HepG2 (cell line): ENCODE data around the gene PMM2. TPM values are rescaled to one million over a fixed set of nuclear protein-coding genes. Genes with fewer than 3 reads are reported as not detected.
A peak's percentile ranks its signal among the peaks of the same experiment; 100 is the strongest.

ENCODE experiments used
- HDAC1 ChIP-seq: sonication (generic); formaldehyde crosslinking; IDR thresholded peaks from 2 replicates; pipeline ENCODE4 v1.5.1; 2020; ENCODE audit warnings: mild to moderate bottlenecking, missing genetic modification reagents
- HNRNPUL1 ChIP-seq: fragments of 200-400 bp; formaldehyde crosslinking; IDR thresholded peaks from 2 replicates; pipeline ENCODE4 v1.6.1; 2017; ENCODE audit warnings: low read depth, mild to moderate bottlenecking, low read length, moderate library complexity
- JARID2 ChIP-seq: sonication (generic); formaldehyde crosslinking; IDR thresholded peaks from 2 replicates; pipeline ENCODE4 v1.8.1; 2023; ENCODE audit warnings: missing genetic modification reagents, inconsistent platforms; ENCODE audit not compliant: insufficient replicate concordance
- NR1H2 ChIP-seq: sonication (generic); formaldehyde crosslinking; IDR thresholded peaks from 2 replicates; pipeline ENCODE4 v1.8.1; 2022; ENCODE audit warnings: low read depth, missing genetic modification reagents, borderline replicate concordance
- POLR2AphosphoS2 ChIP-seq: IDR thresholded peaks from 2 replicates; pipeline ENCODE4 v1.6.1; 2011; ENCODE audit warnings: low read depth, low read length, improper control_type of control experiment
- SAP130 ChIP-seq: IDR thresholded peaks from 2 replicates; pipeline ENCODE4 v1.6.1; 2016; ENCODE audit warnings: low read depth
- SMARCC2 ChIP-seq: fragments of 450-650 bp; IDR thresholded peaks from 2 replicates; pipeline ENCODE4 v1.6.1; 2017; ENCODE audit warnings: antibody characterized with exemption, mild to moderate bottlenecking
- TARDBP ChIP-seq: sonication (generic); formaldehyde crosslinking; IDR thresholded peaks from 2 replicates; pipeline ENCODE4 v1.8.0; 2022; ENCODE audit warnings: mild to moderate bottlenecking, missing genetic modification reagents
- THYN1 ChIP-seq: sonication (generic); formaldehyde crosslinking; IDR thresholded peaks from 2 replicates; pipeline ENCODE4 v1.8.1; 2023; ENCODE audit warnings: low read depth, mild to moderate bottlenecking, moderate library complexity, missing genetic modification reagents, borderline replicate concordance
- ZBTB1 ChIP-seq: sonication (generic); formaldehyde crosslinking; IDR thresholded peaks from 2 replicates; pipeline ENCODE4 v1.4.0; 2020; ENCODE audit warnings: missing genetic modification reagents, borderline replicate concordance
- ZNF446 ChIP-seq: sonication (generic); formaldehyde crosslinking; IDR thresholded peaks from 2 replicates; pipeline ENCODE4 v1.5.0; 2020; ENCODE audit warnings: mild to moderate bottlenecking, missing genetic modification reagents
- ZNF496 ChIP-seq: sonication (generic); formaldehyde crosslinking; IDR thresholded peaks from 2 replicates; pipeline ENCODE4 v1.8.1; 2023; ENCODE audit warnings: mild to moderate bottlenecking, moderate library complexity, missing genetic modification reagents; ENCODE audit not compliant: insufficient replicate concordance
- ZNF550 ChIP-seq: sonication (generic); formaldehyde crosslinking; IDR thresholded peaks from 2 replicates; pipeline ENCODE4 v1.4.0; 2020; ENCODE audit warnings: mild to moderate bottlenecking, missing genetic modification reagents, borderline replicate concordance
- ZNF644 ChIP-seq: IDR thresholded peaks from 2 replicates; pipeline ENCODE4 v1.6.1; 2016; ENCODE audit warnings: low read depth
- ZNF879 ChIP-seq: sonication (generic); formaldehyde crosslinking; IDR thresholded peaks from 2 replicates; pipeline ENCODE4 v1.8.1; 2023; ENCODE audit warnings: missing genetic modification reagents
- polyA plus RNA-seq, 8 experiments: library from polyadenylated mRNA; depleted of rRNA in 3 of 8; stranded (reverse) in 7 of 8; unstranded in 1 of 8; fragments of >200 nt; fragmentation: Illumina TruSeq in 4 of 8; extraction: Trizol in 4 of 8; gene quantifications; 2 replicates each; pipeline versions ENCODE4 v1.2.1 to v1.2.3, GENCODE V29; 2011 to 2016; ENCODE audit warnings: low read depth in 4 of 8, missing spikeins in 1 of 8, mixed read lengths in 1 of 8; ENCODE audit not compliant: insufficient read depth in 1 of 8
- total RNA-seq, 5 experiments: library from RNA; depleted of rRNA; stranded (reverse); fragments of >200 nt; fragmentation: Illumina TruSeq; extraction: Trizol; gene quantifications; 2 replicates each; pipeline ENCODE4 v1.2.3, GENCODE V29; 2016; ENCODE audit warnings: low read depth in 1 of 5
- TF ChIP-seq, protein P1 (sequence below): sonication (generic); formaldehyde crosslinking; IDR thresholded peaks from 2 replicates; pipeline ENCODE4 v1.8.0; 2022; ENCODE audit warnings: missing genetic modification reagents, low read depth, mild to moderate bottlenecking, borderline replicate concordance
- TF ChIP-seq, protein P2 (sequence below): conservative IDR thresholded peaks from 2 replicates; pipeline ENCODE4 v1.6.1; 2018; ENCODE audit warnings: missing genetic modification reagents
- TF ChIP-seq, protein P3 (sequence below): sonication (generic); formaldehyde crosslinking; IDR thresholded peaks from 2 replicates; pipeline ENCODE4 v1.4.0; 2020; ENCODE audit warnings: missing genetic modification reagents
- TF ChIP-seq, protein P4 (sequence below): sonication (generic); formaldehyde crosslinking; IDR thresholded peaks from 2 replicates; pipeline ENCODE4 v1.8.0; 2023; ENCODE audit warnings: mild to moderate bottlenecking, missing genetic modification reagents
- TF ChIP-seq, protein P5 (sequence below): sonication (generic); formaldehyde crosslinking; IDR thresholded peaks from 2 replicates; pipeline ENCODE4 v1.4.0; 2020; ENCODE audit warnings: mild to moderate bottlenecking, missing genetic modification reagents
- TF ChIP-seq, protein P6 (sequence below): sonication (generic); formaldehyde crosslinking; IDR thresholded peaks from 2 replicates; pipeline ENCODE4 v1.4.0; 2020; ENCODE audit warnings: missing genetic modification reagents

Gene PMM2
- total and polyA plus RNA-seq, 2 of the 13 experiments (the other 11 are each of a cell fraction or from before 2014, with no cell fraction given): 52.2 to 93.7 TPM

DNA sequence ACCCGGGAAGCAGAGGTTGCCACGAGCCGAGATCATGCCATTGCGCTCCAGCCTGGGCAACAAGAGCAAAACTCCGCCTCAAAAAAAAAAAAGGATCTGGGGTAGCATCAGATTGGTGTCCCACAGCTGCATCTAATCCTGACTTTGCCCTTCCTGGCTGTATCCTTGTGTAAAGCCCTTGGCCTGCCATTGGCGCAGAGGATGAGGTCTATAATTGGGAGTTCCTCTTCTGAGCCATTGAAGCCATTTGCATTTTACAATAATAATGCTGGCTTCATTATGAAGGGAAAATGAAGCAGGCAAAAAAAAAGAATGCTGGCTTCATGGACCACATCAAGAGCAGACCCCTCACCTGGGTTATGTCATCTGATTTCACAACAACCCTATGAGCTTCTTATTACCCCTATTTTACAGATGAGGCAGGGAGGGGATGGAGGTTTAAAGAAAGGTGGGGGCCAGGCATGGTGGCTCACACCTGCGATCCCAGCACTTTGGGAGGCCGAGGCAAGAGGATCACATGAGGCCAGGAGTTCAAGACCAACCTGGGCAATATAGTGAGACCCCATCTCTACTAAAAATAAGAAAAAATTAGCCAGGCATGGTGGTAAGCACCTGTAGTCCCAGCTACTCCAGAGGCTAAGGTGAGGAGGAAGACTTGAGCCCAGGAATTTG, 83.3 kb downstream of the PMM2 start (continued):
- TF ChIP-seq, protein P1, sequence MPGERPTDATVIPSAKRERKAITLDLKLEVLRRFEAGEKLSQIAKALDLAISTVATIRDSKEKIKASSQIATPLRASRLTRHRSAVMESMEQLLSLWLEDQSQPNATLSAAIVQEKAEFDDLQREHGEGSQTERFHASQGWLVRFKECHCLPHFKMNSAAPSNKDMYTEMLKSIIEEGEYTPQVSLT (CRISPR knock-in tag): no peak
- no peak for TF ChIP-seq HNRNPUL1
- no peak for TF ChIP-seq ZNF879 (CRISPR knock-in tag)
- no peak for TF ChIP-seq ZNF496 (CRISPR knock-in tag)
- TF ChIP-seq, protein P2, sequence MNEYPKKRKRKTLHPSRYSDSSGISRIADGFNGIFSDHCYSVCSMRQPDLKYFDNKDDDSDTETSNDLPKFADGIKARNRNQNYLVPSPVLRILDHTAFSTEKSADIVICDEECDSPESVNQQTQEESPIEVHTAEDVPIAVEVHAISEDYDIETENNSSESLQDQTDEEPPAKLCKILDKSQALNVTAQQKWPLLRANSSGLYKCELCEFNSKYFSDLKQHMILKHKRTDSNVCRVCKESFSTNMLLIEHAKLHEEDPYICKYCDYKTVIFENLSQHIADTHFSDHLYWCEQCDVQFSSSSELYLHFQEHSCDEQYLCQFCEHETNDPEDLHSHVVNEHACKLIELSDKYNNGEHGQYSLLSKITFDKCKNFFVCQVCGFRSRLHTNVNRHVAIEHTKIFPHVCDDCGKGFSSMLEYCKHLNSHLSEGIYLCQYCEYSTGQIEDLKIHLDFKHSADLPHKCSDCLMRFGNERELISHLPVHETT (CRISPR knock-in tag): 0 out of 2 replicates have a peak, but pooled peaks have one; percentile 14
- TF ChIP-seq NR1H2: no peak
- no peak for TF ChIP-seq POLR2AphosphoS2
- TF ChIP-seq ZNF550 (CRISPR knock-in tag): no peak
- TF ChIP-seq ZNF446 (CRISPR knock-in tag): no peak
- TF ChIP-seq, protein P3, sequence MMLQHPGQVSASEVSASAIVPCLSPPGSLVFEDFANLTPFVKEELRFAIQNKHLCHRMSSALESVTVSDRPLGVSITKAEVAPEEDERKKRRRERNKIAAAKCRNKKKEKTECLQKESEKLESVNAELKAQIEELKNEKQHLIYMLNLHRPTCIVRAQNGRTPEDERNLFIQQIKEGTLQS (CRISPR knock-in tag): no peak
- no peak for TF ChIP-seq THYN1 (CRISPR knock-in tag)
- no peak for TF ChIP-seq TARDBP (CRISPR knock-in tag)
- no peak for TF ChIP-seq SAP130 (CRISPR knock-in tag)
- TF ChIP-seq, protein P4, sequence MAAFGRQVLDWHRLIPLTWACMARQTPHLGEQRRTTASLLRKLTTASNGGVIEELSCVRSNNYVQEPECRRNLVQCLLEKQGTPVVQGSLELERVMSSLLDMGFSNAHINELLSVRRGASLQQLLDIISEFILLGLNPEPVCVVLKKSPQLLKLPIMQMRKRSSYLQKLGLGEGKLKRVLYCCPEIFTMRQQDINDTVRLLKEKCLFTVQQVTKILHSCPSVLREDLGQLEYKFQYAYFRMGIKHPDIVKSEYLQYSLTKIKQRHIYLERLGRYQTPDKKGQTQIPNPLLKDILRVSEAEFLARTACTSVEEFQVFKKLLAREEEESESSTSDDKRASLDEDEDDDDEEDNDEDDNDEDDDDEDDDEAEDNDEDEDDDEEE (CRISPR knock-in tag): 0 out of 2 replicates have a peak, but pooled peaks have one; percentile 14
- TF ChIP-seq, protein P5, sequence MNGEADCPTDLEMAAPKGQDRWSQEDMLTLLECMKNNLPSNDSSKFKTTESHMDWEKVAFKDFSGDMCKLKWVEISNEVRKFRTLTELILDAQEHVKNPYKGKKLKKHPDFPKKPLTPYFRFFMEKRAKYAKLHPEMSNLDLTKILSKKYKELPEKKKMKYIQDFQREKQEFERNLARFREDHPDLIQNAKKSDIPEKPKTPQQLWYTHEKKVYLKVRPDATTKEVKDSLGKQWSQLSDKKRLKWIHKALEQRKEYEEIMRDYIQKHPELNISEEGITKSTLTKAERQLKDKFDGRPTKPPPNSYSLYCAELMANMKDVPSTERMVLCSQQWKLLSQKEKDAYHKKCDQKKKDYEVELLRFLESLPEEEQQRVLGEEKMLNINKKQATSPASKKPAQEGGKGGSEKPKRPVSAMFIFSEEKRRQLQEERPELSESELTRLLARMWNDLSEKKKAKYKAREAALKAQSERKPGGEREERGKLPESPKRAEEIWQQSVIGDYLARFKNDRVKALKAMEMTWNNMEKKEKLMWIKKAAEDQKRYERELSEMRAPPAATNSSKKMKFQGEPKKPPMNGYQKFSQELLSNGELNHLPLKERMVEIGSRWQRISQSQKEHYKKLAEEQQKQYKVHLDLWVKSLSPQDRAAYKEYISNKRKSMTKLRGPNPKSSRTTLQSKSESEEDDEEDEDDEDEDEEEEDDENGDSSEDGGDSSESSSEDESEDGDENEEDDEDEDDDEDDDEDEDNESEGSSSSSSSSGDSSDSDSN (CRISPR knock-in tag): no peak
- no peak for TF ChIP-seq SMARCC2
- TF ChIP-seq HDAC1 (CRISPR knock-in tag): peak; percentile 27
- TF ChIP-seq ZBTB1 (CRISPR knock-in tag): no peak
- no peak for TF ChIP-seq JARID2 (CRISPR knock-in tag)
- TF ChIP-seq, protein P6, sequence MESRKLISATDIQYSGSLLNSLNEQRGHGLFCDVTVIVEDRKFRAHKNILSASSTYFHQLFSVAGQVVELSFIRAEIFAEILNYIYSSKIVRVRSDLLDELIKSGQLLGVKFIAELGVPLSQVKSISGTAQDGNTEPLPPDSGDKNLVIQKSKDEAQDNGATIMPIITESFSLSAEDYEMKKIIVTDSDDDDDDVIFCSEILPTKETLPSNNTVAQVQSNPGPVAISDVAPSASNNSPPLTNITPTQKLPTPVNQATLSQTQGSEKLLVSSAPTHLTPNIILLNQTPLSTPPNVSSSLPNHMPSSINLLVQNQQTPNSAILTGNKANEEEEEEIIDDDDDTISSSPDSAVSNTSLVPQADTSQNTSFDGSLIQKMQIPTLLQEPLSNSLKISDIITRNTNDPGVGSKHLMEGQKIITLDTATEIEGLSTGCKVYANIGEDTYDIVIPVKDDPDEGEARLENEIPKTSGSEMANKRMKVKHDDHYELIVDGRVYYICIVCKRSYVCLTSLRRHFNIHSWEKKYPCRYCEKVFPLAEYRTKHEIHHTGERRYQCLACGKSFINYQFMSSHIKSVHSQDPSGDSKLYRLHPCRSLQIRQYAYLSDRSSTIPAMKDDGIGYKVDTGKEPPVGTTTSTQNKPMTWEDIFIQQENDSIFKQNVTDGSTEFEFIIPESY: no peak
- no peak for TF ChIP-seq ZNF644 (CRISPR knock-in tag)
